ENCODE results near the gene AP5S1.
"Not testable (repeated sequence)": the region's sequence is repeated elsewhere in the genome, so short reads cannot be mapped to it uniquely, and the experiment has no call there.

The AP5S1 gene

DNA sequence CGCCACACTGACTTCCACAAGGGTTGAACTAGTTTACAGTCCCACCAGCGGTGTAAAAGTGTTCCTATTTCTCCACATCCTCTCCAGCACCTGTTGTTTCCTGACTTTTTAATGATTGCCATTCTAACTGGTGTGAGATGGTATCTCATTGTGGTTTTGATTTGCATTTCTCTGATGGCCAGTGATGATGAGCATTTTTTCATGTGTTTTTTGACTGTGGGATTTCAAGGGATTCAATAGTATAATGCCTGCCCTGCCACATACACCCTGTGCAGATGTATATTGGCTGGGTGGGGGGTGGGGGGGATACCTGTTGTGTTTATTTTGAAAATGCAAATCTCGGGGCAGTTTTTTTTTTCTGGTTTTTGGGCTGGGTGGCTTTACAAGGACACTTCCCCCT lies 26.2 kb upstream of the AP5S1 start:
- not testable (repeated sequence) for DNase-seq (ENCODE audit: low read depth)

- no peak for DNase-seq (ENCODE audit: low read depth)
Measured at GRCh38 chr20:3794701-3795420, 25.5 kb upstream of the AP5S1 start.

GRCh38 chr20:3795511-3796468 lies 24.6 kb upstream of the AP5S1 start, which contains the start of gene CDC25B:
TSS of gene CDC25B (plus strand) at chr20:3796310. CDS start at chr20:3796532, 222 bp downstream.
- DNase-seq (ENCODE audit: low read depth), result peak; percentile 82

DNA sequence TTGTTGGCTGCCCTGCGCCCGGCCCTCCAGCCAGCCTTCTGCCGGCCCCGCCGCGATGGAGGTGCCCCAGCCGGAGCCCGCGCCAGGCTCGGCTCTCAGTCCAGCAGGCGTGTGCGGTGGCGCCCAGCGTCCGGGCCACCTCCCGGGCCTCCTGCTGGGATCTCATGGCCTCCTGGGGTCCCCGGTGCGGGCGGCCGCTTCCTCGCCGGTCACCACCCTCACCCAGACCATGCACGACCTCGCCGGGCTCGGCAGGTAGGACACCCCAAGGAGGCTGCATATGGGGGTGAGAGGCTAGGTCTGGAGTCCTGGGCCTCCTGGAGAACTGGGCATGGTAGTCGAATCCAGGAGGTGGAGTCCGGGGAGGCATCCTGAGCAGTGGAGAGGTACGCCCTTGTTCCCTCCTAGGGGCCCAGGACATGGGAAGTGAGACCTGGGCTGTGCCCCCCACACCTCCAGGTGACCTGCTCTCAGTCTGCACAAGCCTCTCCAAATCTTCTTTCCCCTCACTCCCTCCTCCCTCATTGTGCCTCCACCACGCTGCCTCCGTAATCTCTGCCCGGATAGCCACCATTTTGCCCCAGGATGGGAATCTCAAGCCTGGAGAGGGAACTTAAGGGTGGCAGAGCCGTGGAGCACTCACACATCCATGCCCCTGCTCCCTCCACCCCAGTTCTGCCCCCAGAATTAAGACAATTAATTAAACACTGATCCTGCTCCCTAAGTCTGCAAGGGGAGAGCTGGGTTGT lies 23.7 kb upstream of the AP5S1 start:
- no peak for DNase-seq (ENCODE audit: low read depth)

GRCh38 chr20:3797226-3797545 lies 23.2 kb upstream of the AP5S1 start:
- DNase-seq (ENCODE audit: low read depth), result no peak

- peak; percentile 42 for DNase-seq (ENCODE audit: low read depth)
Measured at GRCh38 chr20:3797592-3798372, 22.6 kb upstream of the AP5S1 start.

DNA sequence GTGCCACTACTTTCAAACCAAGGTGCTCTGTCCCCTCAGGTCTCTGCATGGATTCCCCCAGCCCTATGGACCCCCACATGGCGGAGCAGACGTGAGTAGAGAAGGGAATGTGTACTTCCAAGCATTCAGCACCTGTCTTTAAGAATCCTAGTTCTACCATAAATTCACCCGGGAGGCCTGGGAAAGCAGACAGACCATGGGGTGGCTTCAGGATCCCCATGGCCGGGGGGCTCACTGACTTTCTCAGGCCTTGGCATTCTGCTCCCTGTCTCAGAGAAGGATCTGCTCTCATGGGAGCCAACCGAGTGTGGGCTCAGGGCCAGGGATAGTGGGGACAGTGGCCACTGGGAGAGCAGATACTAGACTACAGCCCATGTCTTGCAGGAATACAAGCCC lies 22.0 kb upstream of the AP5S1 start:
- no peak for DNase-seq (ENCODE audit: low read depth)

DNA sequence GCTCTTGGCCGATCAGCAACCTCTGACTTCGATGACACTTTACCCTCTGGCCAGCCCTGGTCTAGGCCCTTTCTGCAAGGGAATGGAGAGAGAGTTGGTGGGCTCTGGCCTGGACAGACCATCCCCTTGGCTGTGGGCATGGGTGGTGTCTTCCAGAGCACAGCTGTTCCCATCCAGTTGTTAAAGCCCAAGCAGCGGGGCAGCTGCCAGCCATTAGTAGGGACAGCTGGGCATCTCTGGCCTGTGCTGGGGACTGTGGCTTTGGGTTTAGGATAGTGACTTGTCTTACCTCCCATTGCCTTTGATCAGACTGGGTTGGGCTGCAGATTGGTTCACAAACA lies 21.5 kb upstream of the AP5S1 start:
- no peak for DNase-seq (ENCODE audit: low read depth)

DNA sequence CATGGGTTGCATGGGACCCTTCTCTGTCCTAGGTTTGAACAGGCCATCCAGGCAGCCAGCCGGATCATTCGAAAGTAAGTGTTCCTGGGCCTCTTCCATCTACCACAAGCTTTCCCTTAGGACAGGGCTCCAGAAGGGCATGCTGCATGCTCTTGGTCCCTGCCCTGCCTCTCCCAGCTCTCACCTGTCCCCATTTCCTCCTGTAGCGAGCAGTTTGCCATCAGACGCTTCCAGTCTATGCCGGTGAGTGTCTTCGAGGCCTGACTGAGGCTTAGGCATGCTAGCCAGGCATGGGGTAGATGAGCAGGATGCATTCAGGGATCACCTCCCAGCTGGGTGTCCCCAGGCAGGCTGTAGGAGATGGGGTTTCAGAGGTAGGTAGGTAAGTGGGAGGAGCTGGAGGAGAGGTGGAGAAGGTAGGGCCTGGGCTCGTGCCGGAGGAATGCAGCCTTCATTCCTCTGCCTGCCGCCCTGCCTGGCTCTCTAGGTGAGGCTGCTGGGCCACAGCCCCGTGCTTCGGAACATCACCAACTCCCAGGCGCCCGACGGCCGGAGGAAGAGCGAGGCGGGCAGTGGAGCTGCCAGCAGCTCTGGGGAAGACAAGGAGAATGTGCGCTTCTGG lies 20.0 kb upstream of the AP5S1 start:
- no peak for DNase-seq (ENCODE audit: low read depth)

DNA sequence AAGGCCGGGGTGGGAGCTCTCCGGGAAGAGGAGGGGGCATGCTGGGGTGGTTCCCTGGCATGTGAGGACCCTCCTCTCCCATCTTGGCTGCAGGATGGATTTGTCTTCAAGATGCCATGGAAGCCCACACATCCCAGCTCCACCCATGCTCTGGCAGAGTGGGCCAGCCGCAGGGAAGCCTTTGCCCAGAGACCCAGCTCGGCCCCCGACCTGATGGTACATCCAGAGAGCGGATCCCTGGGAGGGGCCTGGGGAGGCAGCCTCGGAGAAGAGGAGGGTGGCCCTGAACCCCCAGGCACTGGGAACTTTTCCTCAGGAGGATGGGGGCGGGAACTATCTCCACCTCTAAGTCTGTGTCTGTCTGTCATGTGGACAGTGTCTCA lies 19.5 kb upstream of the AP5S1 start:
- DNase-seq (ENCODE audit: low read depth), result no peak

DNA sequence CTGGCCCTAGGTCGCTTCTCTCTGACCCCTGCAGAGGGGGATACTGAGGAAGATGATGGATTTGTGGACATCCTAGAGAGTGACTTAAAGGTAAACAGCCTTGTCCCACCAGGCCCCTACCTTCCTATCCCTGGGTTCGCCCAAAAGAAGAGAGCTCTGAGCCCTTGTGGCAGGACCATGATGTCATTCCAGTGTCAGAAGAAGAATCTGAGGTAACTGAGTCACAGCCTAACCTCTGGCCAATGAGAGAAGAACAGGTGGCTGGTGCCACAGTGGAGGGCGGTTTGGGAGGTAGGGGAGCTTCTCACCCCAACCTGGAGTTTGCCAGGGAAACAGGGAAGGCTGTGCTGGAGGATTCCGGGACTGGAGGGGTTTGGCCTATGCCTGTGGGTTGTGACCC lies 19.0 kb upstream of the AP5S1 start:
- DNase-seq (ENCODE audit: low read depth), result no peak

DNA sequence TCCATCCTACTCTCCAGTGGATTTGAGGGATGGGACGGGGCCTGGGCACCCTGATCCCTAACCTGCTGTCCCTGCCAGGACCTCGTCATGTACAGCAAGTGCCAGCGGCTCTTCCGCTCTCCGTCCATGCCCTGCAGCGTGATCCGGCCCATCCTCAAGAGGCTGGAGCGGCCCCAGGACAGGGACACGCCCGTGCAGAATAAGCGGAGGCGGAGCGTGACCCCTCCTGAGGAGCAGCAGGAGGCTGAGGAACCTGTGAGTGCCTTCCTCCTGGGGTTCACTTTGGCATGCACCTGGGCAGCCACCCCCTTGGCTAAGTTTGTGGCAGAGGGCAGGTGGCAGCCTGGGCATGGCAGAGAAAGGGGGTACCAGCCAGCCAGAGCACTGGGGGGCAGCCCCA lies 18.5 kb upstream of the AP5S1 start:
- DNase-seq (ENCODE audit: low read depth), result no peak

- DNase-seq (ENCODE audit: low read depth), result no peak
Measured at GRCh38 chr20:3802524-3803239, 17.7 kb upstream of the AP5S1 start.

- no peak for DNase-seq (ENCODE audit: low read depth)
Measured at GRCh38 chr20:3803289-3803688, 17.1 kb upstream of the AP5S1 start.

- no peak for DNase-seq (ENCODE audit: low read depth)
Measured at GRCh38 chr20:3803854-3804253, 16.5 kb upstream of the AP5S1 start.

- no peak for DNase-seq (ENCODE audit: low read depth)
Measured at GRCh38 chr20:3804254-3804751, 16.0 kb upstream of the AP5S1 start.

DNA sequence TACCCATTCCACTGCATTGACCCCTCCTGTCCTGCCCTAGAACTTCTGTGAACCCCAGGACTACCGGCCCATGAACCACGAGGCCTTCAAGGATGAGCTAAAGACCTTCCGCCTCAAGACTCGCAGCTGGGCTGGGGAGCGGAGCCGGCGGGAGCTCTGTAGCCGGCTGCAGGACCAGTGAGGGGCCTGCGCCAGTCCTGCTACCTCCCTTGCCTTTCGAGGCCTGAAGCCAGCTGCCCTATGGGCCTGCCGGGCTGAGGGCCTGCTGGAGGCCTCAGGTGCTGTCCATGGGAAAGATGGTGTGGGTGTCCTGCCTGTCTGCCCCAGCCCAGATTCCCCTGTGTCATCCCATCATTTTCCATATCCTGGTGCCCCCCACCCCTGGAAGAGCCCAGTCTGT lies 15.6 kb upstream of the AP5S1 start:
- no peak for DNase-seq (ENCODE audit: low read depth)

- DNase-seq (ENCODE audit: low read depth), result no peak
Measured at GRCh38 chr20:3808544-3808943, 11.8 kb upstream of the AP5S1 start.

DNA sequence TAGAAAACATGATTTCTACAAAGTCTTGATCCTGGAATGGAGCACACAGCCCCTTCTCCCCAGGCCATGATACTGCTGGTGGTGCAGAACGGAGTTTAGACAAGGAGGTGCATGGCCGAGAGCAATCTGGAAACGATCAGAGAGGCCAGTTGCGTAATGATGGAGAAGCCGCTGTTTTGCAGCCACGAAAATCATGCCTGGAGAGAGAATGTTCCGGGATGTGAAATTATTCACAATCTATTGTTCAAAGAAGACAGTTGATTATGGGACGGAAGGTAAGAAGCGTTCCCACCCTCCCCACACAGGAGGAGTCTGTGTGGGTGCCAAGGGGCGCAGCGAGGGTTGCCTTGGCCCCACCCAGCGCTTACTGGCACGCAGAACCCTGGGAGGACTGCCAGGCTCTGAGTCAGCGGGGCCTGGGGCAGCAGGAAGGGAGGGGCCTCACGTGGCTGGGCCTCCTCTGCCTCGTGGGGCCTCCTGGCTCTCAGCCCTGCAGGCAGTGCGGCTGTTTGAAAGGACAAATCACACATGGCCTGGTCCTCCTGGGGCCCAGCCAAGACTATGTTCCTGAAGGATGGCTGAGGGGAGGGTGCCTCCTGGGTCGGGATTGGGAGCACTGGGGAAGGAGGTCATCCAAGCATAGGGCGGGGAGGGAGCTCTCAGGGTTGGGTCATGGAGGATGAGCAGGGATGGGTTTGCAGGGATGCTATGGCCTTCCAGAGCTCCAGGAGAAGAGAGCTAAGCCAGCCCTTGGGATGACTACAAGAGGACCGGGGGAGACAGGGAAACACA lies 8.7 kb upstream of the AP5S1 start:
- DNase-seq (ENCODE audit: low read depth), result peak; percentile 94

- DNase-seq (ENCODE audit: low read depth), result no peak
Measured at GRCh38 chr20:3812259-3812681, 8.1 kb upstream of the AP5S1 start.
